PFSK-1 (cell line): Measurements from ENCODE around the gene VSNL1.

Experiments used
- FOXP2 ChIP-seq: optimal IDR thresholded peaks from 2 replicates; pipeline ENCODE3; 2011; ENCODE audit warnings: borderline replicate concordance, control low read depth, inconsistent platforms; ENCODE audit not compliant: insufficient read depth; ENCODE audit errors: extremely low read length, extremely low read depth
- POLR2AphosphoS5 ChIP-seq: IDR thresholded peaks from 2 replicates; pipeline ENCODE4 v1.6.1; 2012; ENCODE audit warnings: low read depth, mild to moderate bottlenecking, control low read depth, low read length, moderate library complexity
- TAF1 ChIP-seq: IDR thresholded peaks from 2 replicates; pipeline ENCODE4 v1.6.1; 2012; ENCODE audit warnings: low read length, control low read depth, borderline replicate concordance; ENCODE audit not compliant: insufficient read depth
- TF ChIP-seq, protein P1 (sequence below), 2 experiments: IDR thresholded peaks; 2 replicates each; pipeline versions ENCODE4 v1.6.1 to v1.8.0; 2011 to 2012; ENCODE audit warnings: low read depth in 2 of 2, low read length in 2 of 2, control low read depth in 1 of 2, inconsistent platforms in 1 of 2, mild to moderate bottlenecking in 1 of 2, moderate library complexity in 1 of 2; ENCODE audit not compliant: insufficient read depth in 1 of 2

- TF ChIP-seq POLR2AphosphoS5 = no peak
- TF ChIP-seq TAF1 = no peak
- TF ChIP-seq FOXP2 = no peak
- TF ChIP-seq, protein P1, sequence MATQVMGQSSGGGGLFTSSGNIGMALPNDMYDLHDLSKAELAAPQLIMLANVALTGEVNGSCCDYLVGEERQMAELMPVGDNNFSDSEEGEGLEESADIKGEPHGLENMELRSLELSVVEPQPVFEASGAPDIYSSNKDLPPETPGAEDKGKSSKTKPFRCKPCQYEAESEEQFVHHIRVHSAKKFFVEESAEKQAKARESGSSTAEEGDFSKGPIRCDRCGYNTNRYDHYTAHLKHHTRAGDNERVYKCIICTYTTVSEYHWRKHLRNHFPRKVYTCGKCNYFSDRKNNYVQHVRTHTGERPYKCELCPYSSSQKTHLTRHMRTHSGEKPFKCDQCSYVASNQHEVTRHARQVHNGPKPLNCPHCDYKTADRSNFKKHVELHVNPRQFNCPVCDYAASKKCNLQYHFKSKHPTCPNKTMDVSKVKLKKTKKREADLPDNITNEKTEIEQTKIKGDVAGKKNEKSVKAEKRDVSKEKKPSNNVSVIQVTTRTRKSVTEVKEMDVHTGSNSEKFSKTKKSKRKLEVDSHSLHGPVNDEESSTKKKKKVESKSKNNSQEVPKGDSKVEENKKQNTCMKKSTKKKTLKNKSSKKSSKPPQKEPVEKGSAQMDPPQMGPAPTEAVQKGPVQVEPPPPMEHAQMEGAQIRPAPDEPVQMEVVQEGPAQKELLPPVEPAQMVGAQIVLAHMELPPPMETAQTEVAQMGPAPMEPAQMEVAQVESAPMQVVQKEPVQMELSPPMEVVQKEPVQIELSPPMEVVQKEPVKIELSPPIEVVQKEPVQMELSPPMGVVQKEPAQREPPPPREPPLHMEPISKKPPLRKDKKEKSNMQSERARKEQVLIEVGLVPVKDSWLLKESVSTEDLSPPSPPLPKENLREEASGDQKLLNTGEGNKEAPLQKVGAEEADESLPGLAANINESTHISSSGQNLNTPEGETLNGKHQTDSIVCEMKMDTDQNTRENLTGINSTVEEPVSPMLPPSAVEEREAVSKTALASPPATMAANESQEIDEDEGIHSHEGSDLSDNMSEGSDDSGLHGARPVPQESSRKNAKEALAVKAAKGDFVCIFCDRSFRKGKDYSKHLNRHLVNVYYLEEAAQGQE (IDR thresholded peaks at IDR 0.05; ENCODE audit: insufficient read depth in 1 of 2, low read depth in 2 of 2, low read length in 2 of 2) = no peak
These were observed 33.3 kb downstream of the VSNL1 start for GRCh38 chr2:17573804-17574175.
